ENCODE data around the gene BEX3. TPM values are rescaled to one million over a fixed set of nuclear protein-coding genes. Genes with fewer than 3 reads are reported as not detected.

Gene BEX3
- total and polyA plus RNA-seq, 2 experiments from 2014 or later: 427 to 714 TPM

DNA sequence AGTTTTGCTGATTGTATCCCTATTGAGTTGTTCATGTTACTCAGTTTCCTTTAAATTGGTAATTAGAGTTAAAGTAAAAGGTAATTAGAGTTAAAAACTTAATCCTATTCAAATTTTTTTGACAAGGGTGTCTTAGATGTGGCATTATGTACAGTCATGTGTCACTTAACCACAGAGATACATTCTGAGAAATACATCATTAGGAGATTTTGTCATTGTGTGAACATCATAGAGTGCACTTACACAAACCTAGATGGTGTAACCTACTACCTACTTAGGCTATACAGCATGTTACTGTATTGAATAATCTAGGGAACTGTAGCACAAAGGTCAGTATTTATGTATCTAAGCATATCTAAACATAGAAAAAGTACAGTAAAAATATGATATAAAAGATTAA is 39.2 kb downstream of the BEX3 start:
- Histone ChIP-seq H3K27me3 (ENCODE audit: insufficient read depth) (peaks cover 11% of the 10 kb centered on the region; the same call in 1 of the 2 replicates), H2AFZ (no peak overlapping the region), H3K36me3 (ENCODE audit: insufficient read depth) (no peaks in the 10 kb centered on the region), H3K9me2 (ENCODE audit: insufficient read depth) (no peaks in the 10 kb centered on the region), H3K79me2 (replicated peaks; ENCODE audit: insufficient read depth) (peaks cover 4% of the 10 kb centered on the region; the same call in 1 of the 2 replicates), H3K4me1 (ENCODE audit: insufficient read depth) (peaks cover 7% of the 10 kb centered on the region; the same call in 1 of the 2 replicates), H3K4me3 (no peak overlapping the region), H3F3A (replicated peaks; ENCODE audit: low read depth) (no peaks in the 10 kb centered on the region), H3K4me2 (no peak overlapping the region), H4K20me1 (replicated peaks; ENCODE audit: insufficient read depth) (no peaks in the 10 kb centered on the region), H3K27ac (ENCODE audit: low read depth) (no peak overlapping the region)
- ATAC-seq: no peak
- Mint-ChIP-seq H3K4me1 (peaks cover 12% of the 10 kb centered on the region), H3K27me3 (ENCODE audit: insufficient read depth, low read depth, poor library complexity) (no peaks in the 10 kb centered on the region), H3K4me3 (no peak overlapping the region), H3K36me3 (ENCODE audit: low read depth) (peaks cover 6% of the 10 kb centered on the region; the same call in 2 of the 3 replicates), H3K9me3 (no peaks in the 10 kb centered on the region), H3K27ac (no peak overlapping the region)
- no peak for TF ChIP-seq CREB1 (CRISPR knock-in tag; IDR thresholded peaks at IDR 0.05; ENCODE audit: low read depth)
- TF ChIP-seq ZNF114 (CRISPR knock-in tag; IDR thresholded peaks at IDR 0.05): no peak
- DNase-seq (ENCODE audit: low spot score): no peak

DNA sequence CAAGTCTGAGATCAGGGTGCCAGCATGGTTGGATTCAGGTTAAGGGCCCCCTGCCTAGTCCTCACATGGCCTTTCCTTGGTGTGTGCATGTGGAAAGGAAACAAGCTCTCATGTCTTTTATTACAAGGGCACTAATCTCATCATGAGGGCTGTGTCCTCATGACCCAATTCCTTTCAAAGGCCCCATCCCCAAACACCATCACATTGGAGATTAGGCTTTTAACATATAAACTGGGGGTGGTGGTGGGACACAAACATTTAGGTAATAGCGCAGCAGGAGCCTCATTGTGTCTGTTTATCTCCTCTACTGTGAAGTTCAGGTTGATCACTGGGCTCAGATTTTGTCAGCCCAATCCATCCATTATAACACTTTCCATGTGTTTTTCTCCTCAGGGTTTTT is 41.0 kb downstream of the BEX3 start:
- Mint-ChIP-seq H3K36me3 (ENCODE audit: low read depth) (no peaks in the 10 kb centered on the region; the same call in 1 of the 3 replicates), H3K27ac (no peak overlapping the region), H3K4me1 (peaks cover 12% of the 10 kb centered on the region), H3K27me3 (ENCODE audit: insufficient read depth, low read depth, poor library complexity) (no peaks in the 10 kb centered on the region), H3K9me3 (no peaks in the 10 kb centered on the region), H3K4me3 (no peak overlapping the region)
- Histone ChIP-seq H3K4me2 (peak overlapping the region; percentile 47; the same call in 1 of the 2 replicates), H3K79me2 (replicated peaks; ENCODE audit: insufficient read depth) (0 out of 2 replicates have a peak, but pooled peaks cover 4% of the 10 kb centered on the region), H3K4me3 (no peak overlapping the region), H3K27ac (ENCODE audit: low read depth) (no peak overlapping the region), H4K20me1 (replicated peaks; ENCODE audit: insufficient read depth) (no peaks in the 10 kb centered on the region), H3F3A (replicated peaks; ENCODE audit: low read depth) (no peaks in the 10 kb centered on the region), H3K27me3 (ENCODE audit: insufficient read depth) (peaks cover 11% of the 10 kb centered on the region; the same call in 1 of the 2 replicates), H2AFZ (no peak overlapping the region), H3K4me1 (ENCODE audit: insufficient read depth) (peaks cover 7% of the 10 kb centered on the region; the same call in 1 of the 2 replicates), H3K9me2 (ENCODE audit: insufficient read depth) (no peaks in the 10 kb centered on the region), H3K36me3 (ENCODE audit: insufficient read depth) (no peaks in the 10 kb centered on the region)
- peak; percentile 88 for ATAC-seq
- TF ChIP-seq, protein P1, sequence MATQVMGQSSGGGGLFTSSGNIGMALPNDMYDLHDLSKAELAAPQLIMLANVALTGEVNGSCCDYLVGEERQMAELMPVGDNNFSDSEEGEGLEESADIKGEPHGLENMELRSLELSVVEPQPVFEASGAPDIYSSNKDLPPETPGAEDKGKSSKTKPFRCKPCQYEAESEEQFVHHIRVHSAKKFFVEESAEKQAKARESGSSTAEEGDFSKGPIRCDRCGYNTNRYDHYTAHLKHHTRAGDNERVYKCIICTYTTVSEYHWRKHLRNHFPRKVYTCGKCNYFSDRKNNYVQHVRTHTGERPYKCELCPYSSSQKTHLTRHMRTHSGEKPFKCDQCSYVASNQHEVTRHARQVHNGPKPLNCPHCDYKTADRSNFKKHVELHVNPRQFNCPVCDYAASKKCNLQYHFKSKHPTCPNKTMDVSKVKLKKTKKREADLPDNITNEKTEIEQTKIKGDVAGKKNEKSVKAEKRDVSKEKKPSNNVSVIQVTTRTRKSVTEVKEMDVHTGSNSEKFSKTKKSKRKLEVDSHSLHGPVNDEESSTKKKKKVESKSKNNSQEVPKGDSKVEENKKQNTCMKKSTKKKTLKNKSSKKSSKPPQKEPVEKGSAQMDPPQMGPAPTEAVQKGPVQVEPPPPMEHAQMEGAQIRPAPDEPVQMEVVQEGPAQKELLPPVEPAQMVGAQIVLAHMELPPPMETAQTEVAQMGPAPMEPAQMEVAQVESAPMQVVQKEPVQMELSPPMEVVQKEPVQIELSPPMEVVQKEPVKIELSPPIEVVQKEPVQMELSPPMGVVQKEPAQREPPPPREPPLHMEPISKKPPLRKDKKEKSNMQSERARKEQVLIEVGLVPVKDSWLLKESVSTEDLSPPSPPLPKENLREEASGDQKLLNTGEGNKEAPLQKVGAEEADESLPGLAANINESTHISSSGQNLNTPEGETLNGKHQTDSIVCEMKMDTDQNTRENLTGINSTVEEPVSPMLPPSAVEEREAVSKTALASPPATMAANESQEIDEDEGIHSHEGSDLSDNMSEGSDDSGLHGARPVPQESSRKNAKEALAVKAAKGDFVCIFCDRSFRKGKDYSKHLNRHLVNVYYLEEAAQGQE (IDR thresholded peaks at IDR 0.05; ENCODE audit: unreplicated experiment): no peak
- TF ChIP-seq NANOG (IDR thresholded peaks at IDR 0.05; ENCODE audit: borderline replicate concordance) (0 out of 2 replicates have a peak, but pooled peaks have one; percentile 9), JUNB (IDR thresholded peaks at IDR 0.05; ENCODE audit: unreplicated experiment) (no peak)
- TF ChIP-seq, protein P2, sequence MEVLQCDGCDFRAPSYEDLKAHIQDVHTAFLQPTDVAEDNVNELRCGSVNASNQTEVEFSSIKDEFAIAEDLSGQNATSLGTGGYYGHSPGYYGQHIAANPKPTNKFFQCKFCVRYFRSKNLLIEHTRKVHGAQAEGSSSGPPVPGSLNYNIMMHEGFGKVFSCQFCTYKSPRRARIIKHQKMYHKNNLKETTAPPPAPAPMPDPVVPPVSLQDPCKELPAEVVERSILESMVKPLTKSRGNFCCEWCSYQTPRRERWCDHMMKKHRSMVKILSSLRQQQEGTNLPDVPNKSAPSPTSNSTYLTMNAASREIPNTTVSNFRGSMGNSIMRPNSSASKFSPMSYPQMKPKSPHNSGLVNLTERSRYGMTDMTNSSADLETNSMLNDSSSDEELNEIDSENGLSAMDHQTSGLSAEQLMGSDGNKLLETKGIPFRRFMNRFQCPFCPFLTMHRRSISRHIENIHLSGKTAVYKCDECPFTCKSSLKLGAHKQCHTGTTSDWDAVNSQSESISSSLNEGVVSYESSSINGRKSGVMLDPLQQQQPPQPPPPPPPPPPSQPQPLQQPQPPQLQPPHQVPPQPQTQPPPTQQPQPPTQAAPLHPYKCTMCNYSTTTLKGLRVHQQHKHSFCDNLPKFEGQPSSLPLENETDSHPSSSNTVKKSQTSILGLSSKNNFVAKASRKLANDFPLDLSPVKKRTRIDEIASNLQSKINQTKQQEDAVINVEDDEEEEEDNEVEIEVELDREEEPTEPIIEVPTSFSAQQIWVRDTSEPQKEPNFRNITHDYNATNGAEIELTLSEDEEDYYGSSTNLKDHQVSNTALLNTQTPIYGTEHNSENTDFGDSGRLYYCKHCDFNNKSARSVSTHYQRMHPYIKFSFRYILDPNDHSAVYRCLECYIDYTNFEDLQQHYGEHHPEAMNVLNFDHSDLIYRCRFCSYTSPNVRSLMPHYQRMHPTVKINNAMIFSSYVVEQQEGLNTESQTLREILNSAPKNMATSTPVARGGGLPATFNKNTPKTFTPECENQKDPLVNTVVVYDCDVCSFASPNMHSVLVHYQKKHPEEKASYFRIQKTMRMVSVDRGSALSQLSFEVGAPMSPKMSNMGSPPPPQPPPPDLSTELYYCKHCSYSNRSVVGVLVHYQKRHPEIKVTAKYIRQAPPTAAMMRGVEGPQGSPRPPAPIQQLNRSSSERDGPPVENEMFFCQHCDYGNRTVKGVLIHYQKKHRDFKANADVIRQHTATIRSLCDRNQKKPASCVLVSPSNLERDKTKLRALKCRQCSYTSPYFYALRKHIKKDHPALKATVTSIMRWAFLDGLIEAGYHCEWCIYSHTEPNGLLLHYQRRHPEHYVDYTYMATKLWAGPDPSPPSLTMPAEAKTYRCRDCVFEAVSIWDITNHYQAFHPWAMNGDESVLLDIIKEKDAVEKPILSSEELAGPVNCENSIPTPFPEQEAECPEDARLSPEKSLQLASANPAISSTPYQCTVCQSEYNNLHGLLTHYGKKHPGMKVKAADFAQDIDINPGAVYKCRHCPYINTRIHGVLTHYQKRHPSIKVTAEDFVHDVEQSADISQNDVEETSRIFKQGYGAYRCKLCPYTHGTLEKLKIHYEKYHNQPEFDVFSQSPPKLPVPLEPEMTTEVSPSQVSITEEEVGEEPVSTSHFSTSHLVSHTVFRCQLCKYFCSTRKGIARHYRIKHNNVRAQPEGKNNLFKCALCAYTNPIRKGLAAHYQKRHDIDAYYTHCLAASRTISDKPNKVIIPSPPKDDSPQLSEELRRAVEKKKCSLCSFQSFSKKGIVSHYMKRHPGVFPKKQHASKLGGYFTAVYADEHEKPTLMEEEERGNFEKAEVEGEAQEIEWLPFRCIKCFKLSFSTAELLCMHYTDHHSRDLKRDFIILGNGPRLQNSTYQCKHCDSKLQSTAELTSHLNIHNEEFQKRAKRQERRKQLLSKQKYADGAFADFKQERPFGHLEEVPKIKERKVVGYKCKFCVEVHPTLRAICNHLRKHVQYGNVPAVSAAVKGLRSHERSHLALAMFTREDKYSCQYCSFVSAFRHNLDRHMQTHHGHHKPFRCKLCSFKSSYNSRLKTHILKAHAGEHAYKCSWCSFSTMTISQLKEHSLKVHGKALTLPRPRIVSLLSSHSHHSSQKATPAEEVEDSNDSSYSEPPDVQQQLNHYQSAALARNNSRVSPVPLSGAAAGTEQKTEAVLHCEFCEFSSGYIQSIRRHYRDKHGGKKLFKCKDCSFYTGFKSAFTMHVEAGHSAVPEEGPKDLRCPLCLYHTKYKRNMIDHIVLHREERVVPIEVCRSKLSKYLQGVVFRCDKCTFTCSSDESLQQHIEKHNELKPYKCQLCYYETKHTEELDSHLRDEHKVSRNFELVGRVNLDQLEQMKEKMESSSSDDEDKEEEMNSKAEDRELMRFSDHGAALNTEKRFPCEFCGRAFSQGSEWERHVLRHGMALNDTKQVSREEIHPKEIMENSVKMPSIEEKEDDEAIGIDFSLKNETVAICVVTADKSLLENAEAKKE (CRISPR knock-in tag; IDR thresholded peaks at IDR 0.05): no peak
- peak; percentile 34 for DNase-seq (ENCODE audit: low spot score)

Measured in GM23338 (cell line).